ENCODE data around the gene S100A8. TPM values are rescaled to one million over a fixed set of nuclear protein-coding genes. Genes with fewer than 3 reads are reported as not detected.

Gene S100A8
- total RNA-seq, 2 donors from 2014 or later: 1.8 TPM; not detected in 1

DNA sequence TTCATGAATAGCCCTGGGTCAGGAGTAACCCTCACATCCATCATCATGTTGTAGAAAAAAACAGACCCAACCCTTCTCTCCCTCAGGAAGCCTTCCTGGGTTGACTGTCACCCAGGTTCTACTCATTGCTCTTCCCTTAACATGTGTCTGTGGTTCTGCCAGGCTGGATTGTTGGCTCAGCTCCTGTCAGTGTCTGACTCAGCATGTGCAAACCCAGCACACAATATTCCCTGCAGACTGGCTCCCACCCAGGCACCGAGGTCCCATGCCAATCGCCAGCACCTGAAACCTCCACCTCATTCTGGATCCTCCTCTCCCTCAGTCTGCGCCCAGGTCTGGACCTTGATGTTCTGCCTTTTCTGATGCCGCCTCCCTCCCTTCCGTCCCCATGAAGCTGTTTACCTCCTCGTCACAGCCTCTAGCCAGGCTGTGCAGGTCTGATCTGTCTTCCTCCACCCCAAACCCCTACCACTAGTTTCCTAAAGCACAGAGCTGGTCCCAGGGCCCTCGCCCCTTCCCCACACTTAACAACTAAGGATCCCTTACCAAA, 4.3 kb upstream of the S100A8 start:
- ATAC-seq (no peak), DNase-seq (no peak)
- Histone ChIP-seq H3K36me3 (replicated peaks in 1 of 2; ENCODE audit: insufficient read depth in 1 of 2, low read depth in 2 of 2) (no peaks in the 10 kb centered on the region), H3K27ac (no peak overlapping the region), H3K9me3 (no peaks in the 10 kb centered on the region), H3K4me1 (no peaks in the 10 kb centered on the region), H3K4me3 (no peak overlapping the region), H3K27me3 (no peaks in the 10 kb centered on the region)
- intact Hi-C loops (cut with DNase I): no loop called here
- 48 to 60% methylated on average over 7 of the region's 7 CpGs for WGBS, 2 donors
- TF ChIP-seq, protein P1, sequence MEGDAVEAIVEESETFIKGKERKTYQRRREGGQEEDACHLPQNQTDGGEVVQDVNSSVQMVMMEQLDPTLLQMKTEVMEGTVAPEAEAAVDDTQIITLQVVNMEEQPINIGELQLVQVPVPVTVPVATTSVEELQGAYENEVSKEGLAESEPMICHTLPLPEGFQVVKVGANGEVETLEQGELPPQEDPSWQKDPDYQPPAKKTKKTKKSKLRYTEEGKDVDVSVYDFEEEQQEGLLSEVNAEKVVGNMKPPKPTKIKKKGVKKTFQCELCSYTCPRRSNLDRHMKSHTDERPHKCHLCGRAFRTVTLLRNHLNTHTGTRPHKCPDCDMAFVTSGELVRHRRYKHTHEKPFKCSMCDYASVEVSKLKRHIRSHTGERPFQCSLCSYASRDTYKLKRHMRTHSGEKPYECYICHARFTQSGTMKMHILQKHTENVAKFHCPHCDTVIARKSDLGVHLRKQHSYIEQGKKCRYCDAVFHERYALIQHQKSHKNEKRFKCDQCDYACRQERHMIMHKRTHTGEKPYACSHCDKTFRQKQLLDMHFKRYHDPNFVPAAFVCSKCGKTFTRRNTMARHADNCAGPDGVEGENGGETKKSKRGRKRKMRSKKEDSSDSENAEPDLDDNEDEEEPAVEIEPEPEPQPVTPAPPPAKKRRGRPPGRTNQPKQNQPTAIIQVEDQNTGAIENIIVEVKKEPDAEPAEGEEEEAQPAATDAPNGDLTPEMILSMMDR (IDR thresholded peaks at IDR 0.05): no peak
- no peak for TF ChIP-seq POLR2A (IDR thresholded peaks at IDR 0.05)

DNA sequence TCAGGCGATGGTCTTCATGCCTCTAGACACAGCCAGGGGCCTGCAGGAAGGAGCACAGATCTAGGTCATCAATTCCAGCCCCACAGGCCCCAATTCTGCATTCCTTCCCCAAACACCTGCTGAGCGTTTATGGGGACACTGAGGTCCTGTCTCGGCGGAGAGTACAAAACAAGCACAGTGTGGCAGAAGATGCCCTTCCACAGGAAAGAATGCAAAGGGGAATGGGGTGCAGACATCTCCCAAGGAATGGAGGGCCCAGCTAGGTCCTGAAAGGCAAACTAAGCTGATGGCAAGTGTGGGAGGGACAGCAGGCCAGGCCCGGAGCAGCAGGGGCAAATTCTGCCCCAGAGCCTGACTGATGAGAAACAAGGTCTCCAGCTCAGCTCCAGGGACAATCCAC, 3.5 kb upstream of the S100A8 start:
- Histone ChIP-seq H3K27ac (no peak overlapping the region), H3K27me3 (no peaks in the 10 kb centered on the region), H3K9me3 (no peaks in the 10 kb centered on the region), H3K36me3 (replicated peaks in 1 of 2; ENCODE audit: insufficient read depth in 1 of 2, low read depth in 2 of 2) (no peaks in the 10 kb centered on the region), H3K4me3 (no peak overlapping the region), H3K4me1 (no peaks in the 10 kb centered on the region)
- 61 to 63% methylated on average over 4 to 5 of the region's 5 CpGs for WGBS, 2 donors
- intact Hi-C loops (cut with DNase I): no loop called here
- ATAC-seq (no peak), DNase-seq (no peak)
- TF ChIP-seq POLR2A (IDR thresholded peaks at IDR 0.05): no peak
- TF ChIP-seq, protein P1 (IDR thresholded peaks at IDR 0.05): no peak

DNA sequence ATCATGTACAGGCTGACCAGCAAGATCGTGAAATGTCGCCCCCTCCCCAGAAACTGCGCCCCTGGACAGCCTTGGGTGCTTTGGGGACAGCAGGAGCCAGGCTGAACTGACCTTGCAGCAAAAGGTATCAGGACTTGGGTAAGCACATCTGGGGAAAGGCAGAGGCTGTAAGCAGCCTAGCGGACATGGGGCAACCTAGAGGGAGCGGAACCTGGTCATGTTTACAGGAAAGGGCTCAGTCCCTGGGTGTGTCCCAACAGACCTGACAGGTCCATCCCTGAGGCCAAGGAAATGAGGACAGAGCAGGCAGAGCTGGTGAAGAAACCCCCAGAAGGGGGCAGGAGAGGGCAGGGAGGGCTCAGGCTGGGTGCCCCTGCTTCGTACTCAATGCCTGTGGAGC, 3.1 kb upstream of the S100A8 start:
- ATAC-seq (no peak), DNase-seq (no peak)
- H3K27ac ChIP-seq: no peak overlapping the region
- no peaks in the 10 kb centered on the region for H3K36me3 ChIP-seq (replicated peaks in 1 of 2; ENCODE audit: insufficient read depth in 1 of 2, low read depth in 2 of 2)
- H3K4me3 ChIP-seq: no peak overlapping the region
- 61 to 67% methylated on average over 6 of the region's 6 CpGs for WGBS, 2 donors
- no peaks in the 10 kb centered on the region for H3K27me3 ChIP-seq
- H3K9me3 ChIP-seq: no peaks in the 10 kb centered on the region
- H3K4me1 ChIP-seq: no peaks in the 10 kb centered on the region
- intact Hi-C loops (cut with DNase I): no loop called here
- TF ChIP-seq, protein P1 (IDR thresholded peaks at IDR 0.05): no peak
- no peak for TF ChIP-seq POLR2A (IDR thresholded peaks at IDR 0.05)

DNA sequence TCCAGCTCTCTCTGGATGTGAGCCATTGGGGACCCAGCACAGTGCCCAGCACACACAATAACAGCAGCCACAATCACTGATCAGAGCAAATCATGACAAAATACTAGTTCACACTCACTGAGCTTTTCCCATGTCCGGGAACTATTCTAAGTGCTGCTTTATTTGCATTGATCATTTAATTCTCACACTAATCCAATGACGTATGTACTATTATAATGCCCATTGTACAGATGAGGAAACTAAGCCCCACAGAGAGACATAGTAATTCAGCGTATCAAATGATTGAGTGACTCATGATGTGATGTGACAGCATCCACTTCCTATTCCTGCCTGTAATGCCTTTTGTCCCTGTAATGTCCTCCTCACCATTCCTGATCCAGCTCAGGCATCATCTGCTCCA, 1.9 kb upstream of the S100A8 start:
- WGBS, 2 donors: 67 to 71% methylated on average over 3 of the region's 3 CpGs
- ATAC-seq: no peak
- Histone ChIP-seq H3K27me3 (no peaks in the 10 kb centered on the region), H3K9me3 (no peaks in the 10 kb centered on the region), H3K36me3 (replicated peaks in 1 of 2; ENCODE audit: insufficient read depth in 1 of 2, low read depth in 2 of 2) (no peaks in the 10 kb centered on the region), H3K27ac (no peak overlapping the region), H3K4me1 (no peaks in the 10 kb centered on the region), H3K4me3 (no peak overlapping the region)
- TF ChIP-seq POLR2A (IDR thresholded peaks at IDR 0.05): no peak
- TF ChIP-seq, protein P1 (IDR thresholded peaks at IDR 0.05): no peak
- intact Hi-C loops (cut with DNase I): no loop called here
- no peak for DNase-seq

DNA sequence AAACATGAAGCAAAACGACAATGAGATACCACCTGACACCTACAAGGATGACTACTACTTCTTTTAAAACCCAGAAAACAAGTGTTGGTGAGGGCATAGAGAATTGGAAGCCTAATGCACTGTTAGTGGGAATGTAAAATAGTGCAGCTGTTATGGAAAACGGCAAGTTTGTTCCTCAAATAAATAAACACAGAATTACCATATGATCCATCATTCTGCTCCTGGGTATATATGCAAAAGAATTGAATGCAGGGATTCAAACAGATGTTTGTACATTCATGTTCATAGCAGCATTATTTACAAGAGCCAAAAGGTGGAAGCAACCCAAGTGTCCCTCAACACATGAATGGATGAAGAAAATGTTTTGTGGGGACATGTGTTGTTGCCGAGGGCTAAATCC, 1.4 kb upstream of the S100A8 start:
- Histone ChIP-seq H3K36me3 (replicated peaks in 1 of 2; ENCODE audit: insufficient read depth in 1 of 2, low read depth in 2 of 2) (no peaks in the 10 kb centered on the region), H3K27me3 (no peaks in the 10 kb centered on the region), H3K4me3 (no peak overlapping the region), H3K27ac (no peak overlapping the region), H3K4me1 (no peaks in the 10 kb centered on the region), H3K9me3 (no peaks in the 10 kb centered on the region)
- 29 to 36% methylated on average over 3 of the region's 3 CpGs for WGBS, 2 donors
- DNase-seq: no peak
- intact Hi-C loops (cut with DNase I): no loop called here
- ATAC-seq: no peak
- TF ChIP-seq, protein P1 (IDR thresholded peaks at IDR 0.05): no peak
- TF ChIP-seq POLR2A (IDR thresholded peaks at IDR 0.05): no peak

Measured in body of pancreas (tissue), 4 donors.